Mucosa of rectum (tissue), 2 donors: ENCODE measurements around the gene SLX1A.
"Not testable (repeated sequence)": the region's sequence is repeated elsewhere in the genome, so short reads cannot be mapped to it uniquely, and the experiment has no call there.

ENCODE experiments used
- H3K27ac ChIP-seq, 2 donors: one replicate each; pipeline ENCODE4 v1.7.0; 2013; ENCODE audit warnings: inconsistent platforms in 2 of 2, low read depth in 2 of 2, low read length in 2 of 2
- H3K27me3 ChIP-seq, 2 donors: one replicate each; pipeline ENCODE4 v1.7.0; 2013; ENCODE audit warnings: low read length in 2 of 2; ENCODE audit not compliant: control insufficient read depth in 2 of 2, insufficient read depth in 2 of 2
- H3K36me3 ChIP-seq, 2 donors: one replicate each; pipeline ENCODE4 v1.7.0; 2013; ENCODE audit warnings: low read length in 2 of 2; ENCODE audit not compliant: control insufficient read depth in 2 of 2, insufficient read depth in 2 of 2
- H3K4me1 ChIP-seq, 2 donors: one replicate each; pipeline ENCODE4 v1.7.0; 2013; ENCODE audit warnings: low read length in 2 of 2, mild to moderate bottlenecking in 1 of 2; ENCODE audit not compliant: control insufficient read depth in 2 of 2, insufficient read depth in 2 of 2
- H3K4me3 ChIP-seq, 2 donors: one replicate each; pipeline ENCODE4 v1.7.0; 2013; ENCODE audit warnings: low read length in 2 of 2
- H3K9ac ChIP-seq, 2 donors: one replicate each; pipeline ENCODE4 v1.7.0; 2013; ENCODE audit warnings: low read length in 2 of 2, low read depth in 1 of 2, mild to moderate bottlenecking in 1 of 2
- H3K9me3 ChIP-seq, 2 donors: one replicate each; pipeline ENCODE4 v1.7.0; 2013; ENCODE audit warnings: low read length in 2 of 2; ENCODE audit not compliant: control insufficient read depth in 2 of 2
- donor health status: healthy.
- donor health status: Normal muscosa, but diverticular disease.

SLX1A gene

GRCh38 chr16:30193615-30194014 lies at the start of gene SLX1A, which contains the start of gene BOLA2B:
Gene SLX1A, plus strand, starts transcription at chr16:30193875. Its CDS starts 210 bp downstream, at chr16:30194085.
Gene BOLA2B, minus strand, starts transcription at chr16:30193666. Its CDS starts 71 bp downstream, at chr16:30193595.
- not testable (repeated sequence) for H3K27me3 ChIP-seq, H3K9ac ChIP-seq, H3K27ac ChIP-seq, H3K4me1 ChIP-seq, H3K36me3 ChIP-seq, H3K9me3 ChIP-seq
- peak within 1 kb of the TSS; percentile 50 to 56 for H3K4me3 ChIP-seq

- Histone ChIP-seq H3K27me3 (no peaks in the 10 kb centered on the region), H3K27ac (no peak overlapping the region), H3K9ac (no peak overlapping the region), H3K9me3 (no peaks in the 10 kb centered on the region), H3K4me3 (no peak overlapping the region), H3K4me1 (peaks cover 9 to 12% of the 10 kb centered on the region in 2 donors), H3K36me3 (no peaks in the 10 kb centered on the region)
These were observed 49.7 kb upstream of the SLX1A start for GRCh38 chr16:30144017-30144416.

GRCh38 chr16:30144917-30145316 lies 48.8 kb upstream of the SLX1A start:
- Histone ChIP-seq H3K4me3 (no peak overlapping the region), H3K9ac (no peak overlapping the region), H3K4me1 (peaks cover 5% of the 10 kb centered on the region in 2 donors), H3K27ac (no peak overlapping the region), H3K36me3 (no peaks in the 10 kb centered on the region), H3K9me3 (no peaks in the 10 kb centered on the region), H3K27me3 (no peaks in the 10 kb centered on the region)

GRCh38 chr16:30145657-30146056 lies 48.0 kb upstream of the SLX1A start:
- H3K9me3 ChIP-seq: no peaks in the 10 kb centered on the region
- H3K36me3 ChIP-seq: no peaks in the 10 kb centered on the region
- no peaks in the 10 kb centered on the region for H3K27me3 ChIP-seq
- no peaks in the 10 kb centered on the region for H3K4me1 ChIP-seq
- H3K27ac ChIP-seq: no peak overlapping the region
- H3K9ac ChIP-seq: no peak overlapping the region
- no peak overlapping the region for H3K4me3 ChIP-seq

- no peaks in the 10 kb centered on the region for H3K27me3 ChIP-seq
- H3K9ac ChIP-seq: no peak overlapping the region
- H3K9me3 ChIP-seq: no peaks in the 10 kb centered on the region
These were observed 45.7 kb upstream of the SLX1A start for GRCh38 chr16:30147843-30148510.

GRCh38 chr16:30149250-30149930 lies 44.3 kb upstream of the SLX1A start:
- no peak overlapping the region for H3K9ac ChIP-seq

More at GRCh38 chr16:30147843-30148510, 45.7 kb upstream of the SLX1A start:
- Histone ChIP-seq H3K27ac (no peak overlapping the region), H3K4me1 (no peaks in the 10 kb centered on the region), H3K4me3 (no peak overlapping the region), H3K36me3 (no peaks in the 10 kb centered on the region)

GRCh38 chr16:30151091-30151490 lies 42.6 kb upstream of the SLX1A start:
- H3K4me1 ChIP-seq: no peaks in the 10 kb centered on the region
- H3K9ac ChIP-seq: no peak overlapping the region
- H3K27ac ChIP-seq: no peak overlapping the region
- H3K9me3 ChIP-seq: no peaks in the 10 kb centered on the region
- no peaks in the 10 kb centered on the region for H3K36me3 ChIP-seq
- H3K4me3 ChIP-seq: no peak overlapping the region
- H3K27me3 ChIP-seq: no peaks in the 10 kb centered on the region

More at GRCh38 chr16:30149250-30149930, 44.3 kb upstream of the SLX1A start:
- Histone ChIP-seq H3K36me3 (no peaks in the 10 kb centered on the region), H3K4me1 (no peaks in the 10 kb centered on the region), H3K9me3 (no peaks in the 10 kb centered on the region), H3K27ac (no peak overlapping the region), H3K27me3 (no peaks in the 10 kb centered on the region), H3K4me3 (no peak overlapping the region)

GRCh38 chr16:30152517-30152916 lies 41.2 kb upstream of the SLX1A start:
- Histone ChIP-seq H3K9me3 (no peaks in the 10 kb centered on the region), H3K27me3 (no peaks in the 10 kb centered on the region), H3K27ac (no peak overlapping the region), H3K9ac (no peak overlapping the region), H3K36me3 (no peaks in the 10 kb centered on the region), H3K4me1 (no peaks in the 10 kb centered on the region), H3K4me3 (no peak overlapping the region)

GRCh38 chr16:30155188-30155587 lies 38.5 kb upstream of the SLX1A start:
- Histone ChIP-seq H3K9me3 (no peaks in the 10 kb centered on the region), H3K36me3 (no peaks in the 10 kb centered on the region), H3K9ac (no peak overlapping the region), H3K4me3 (no peak overlapping the region), H3K4me1 (no peaks in the 10 kb centered on the region), H3K27me3 (no peaks in the 10 kb centered on the region), H3K27ac (no peak overlapping the region)

- no peaks in the 10 kb centered on the region for H3K36me3 ChIP-seq
- H3K4me3 ChIP-seq: no peak overlapping the region
- no peaks in the 10 kb centered on the region for H3K4me1 ChIP-seq
- no peak overlapping the region for H3K27ac ChIP-seq
- H3K9ac ChIP-seq: no peak overlapping the region
- no peaks in the 10 kb centered on the region for H3K27me3 ChIP-seq
- H3K9me3 ChIP-seq: no peaks in the 10 kb centered on the region
These were observed 36.5 kb upstream of the SLX1A start for GRCh38 chr16:30157214-30157613.
